GM19395 (cell line): ENCODE results near the gene AIFM2.
"Not testable (repeated sequence)": the region's sequence is repeated elsewhere in the genome, so short reads cannot be mapped to it uniquely, and the experiment has no call there.

Experiments
- ATAC-seq: cut with Tn5 transposase; IDR thresholded peaks from one replicate; pipeline ENCODE4 v1.9.1; 2021; ENCODE audit warnings: mild to moderate bottlenecking, moderate library complexity; ENCODE audit not compliant: unreplicated experiment

AIFM2 gene

GRCh38 chr10:70123817-70124216 is 8.8 kb downstream of the AIFM2 start:
- ATAC-seq = no peak

- ATAC-seq = not testable (repeated sequence)
Measured at GRCh38 chr10:70123166-70123565, 9.5 kb downstream of the AIFM2 start.

GRCh38 chr10:70122742-70123141 is 9.9 kb downstream of the AIFM2 start:
- no peak for ATAC-seq

GRCh38 chr10:70121281-70121949 is 11.2 kb downstream of the AIFM2 start:
- ATAC-seq = no peak

- no peak for ATAC-seq
Measured at GRCh38 chr10:70120417-70120816, 12.2 kb downstream of the AIFM2 start.

GRCh38 chr10:70119623-70120022 is 13.0 kb downstream of the AIFM2 start:
- ATAC-seq = no peak

- no peak for ATAC-seq
Measured at GRCh38 chr10:70119197-70119596, 13.4 kb downstream of the AIFM2 start.

- ATAC-seq = no peak
Measured at GRCh38 chr10:70118196-70118595, 14.4 kb downstream of the AIFM2 start.

- no peak for ATAC-seq
Measured at GRCh38 chr10:70117646-70118045, 15.0 kb downstream of the AIFM2 start.

- ATAC-seq = no peak
Measured at GRCh38 chr10:70115948-70116682, 16.5 kb downstream of the AIFM2 start.

GRCh38 chr10:70114902-70115301 is 17.7 kb downstream of the AIFM2 start:
- ATAC-seq = no peak

- ATAC-seq = no peak
Measured at GRCh38 chr10:70112071-70112470, 20.6 kb downstream of the AIFM2 start.

GRCh38 chr10:70111496-70111895 is 21.1 kb downstream of the AIFM2 start:
- ATAC-seq = no peak

- ATAC-seq = no peak
Measured at GRCh38 chr10:70109064-70109729, 23.4 kb downstream of the AIFM2 start.

- ATAC-seq = no peak
Measured at GRCh38 chr10:70106958-70107791, 25.4 kb downstream of the AIFM2 start.

- no peak for ATAC-seq
Measured at GRCh38 chr10:70101668-70102067, 31.0 kb downstream of the AIFM2 start.

- not testable (repeated sequence) for ATAC-seq
Measured at GRCh38 chr10:70101068-70101562, 31.5 kb downstream of the AIFM2 start.

GRCh38 chr10:70098271-70098670 is 34.4 kb downstream of the AIFM2 start:
- no peak for ATAC-seq

- no peak for ATAC-seq
Measured at GRCh38 chr10:70097459-70097858, 35.2 kb downstream of the AIFM2 start.

- ATAC-seq = no peak
Measured at GRCh38 chr10:70096705-70097420, 35.8 kb downstream of the AIFM2 start.
